ENCODE data around the gene DOHH.

The DOHH gene

GRCh38 chr19:3456925-3457527, 43.4 kb downstream of the DOHH start:
- no peak overlapping the region for H3K9ac ChIP-seq (ENCODE audit: low read length)
- no peaks in the 10 kb centered on the region for H3K4me1 ChIP-seq (ENCODE audit: insufficient read depth, low read length, severe bottlenecking)
- no peak overlapping the region for H3K4me2 ChIP-seq (ENCODE audit: low read length)
- H3K9me2 ChIP-seq (ENCODE audit: low read depth, low read length), result no peaks in the 10 kb centered on the region
- no peak overlapping the region for H3K4me3 ChIP-seq (ENCODE audit: low read depth, low read length, poor library complexity, severe bottlenecking)
- no peaks in the 10 kb centered on the region for H3K79me2 ChIP-seq (ENCODE audit: insufficient read depth, low read length)
- no peak overlapping the region for H2AFZ ChIP-seq (ENCODE audit: low read length)
- no peaks in the 10 kb centered on the region; the same call in 1 of the 2 replicates for H3K36me3 ChIP-seq (ENCODE audit: insufficient read depth, low read length)
- no peak for TF ChIP-seq EZH2 (IDR thresholded peaks at IDR 0.05; ENCODE audit: borderline replicate concordance, low read length)
- no peak for TF ChIP-seq CTCF (IDR thresholded peaks at IDR 0.05; ENCODE audit: low read length)
- H4K20me1 ChIP-seq (ENCODE audit: insufficient read depth, low read length), result no peaks in the 10 kb centered on the region
- no peaks in the 10 kb centered on the region for H3K9me3 ChIP-seq (ENCODE audit: low read length)
- H3K27ac ChIP-seq (ENCODE audit: low read depth, low read length, poor library complexity, severe bottlenecking), result no peak overlapping the region
- no peaks in the 10 kb centered on the region for H3F3A ChIP-seq (ENCODE audit: insufficient read depth, low read length)
- no peaks in the 10 kb centered on the region for H3K27me3 ChIP-seq (ENCODE audit: insufficient read depth, low read length)

GRCh38 chr19:3455960-3456601, 44.4 kb downstream of the DOHH start:
- H3K27ac ChIP-seq (ENCODE audit: low read depth, low read length, poor library complexity, severe bottlenecking), result no peak overlapping the region
- no peaks in the 10 kb centered on the region; the same call in 1 of the 2 replicates for H3K36me3 ChIP-seq (ENCODE audit: insufficient read depth, low read length)
- TF ChIP-seq EZH2 (IDR thresholded peaks at IDR 0.05; ENCODE audit: borderline replicate concordance, low read length) (no peak), CTCF (IDR thresholded peaks at IDR 0.05; ENCODE audit: low read length) (no peak)
- no peak overlapping the region for H3K4me3 ChIP-seq (ENCODE audit: low read depth, low read length, poor library complexity, severe bottlenecking)
- no peaks in the 10 kb centered on the region for H3K27me3 ChIP-seq (ENCODE audit: insufficient read depth, low read length)
- no peaks in the 10 kb centered on the region for H3F3A ChIP-seq (ENCODE audit: insufficient read depth, low read length)
- no peaks in the 10 kb centered on the region for H3K9me2 ChIP-seq (ENCODE audit: low read depth, low read length)
- no peaks in the 10 kb centered on the region for H3K79me2 ChIP-seq (ENCODE audit: insufficient read depth, low read length)
- no peaks in the 10 kb centered on the region for H3K4me1 ChIP-seq (ENCODE audit: insufficient read depth, low read length, severe bottlenecking)
- H3K9ac ChIP-seq (ENCODE audit: low read length), result no peak overlapping the region
- no peaks in the 10 kb centered on the region for H3K9me3 ChIP-seq (ENCODE audit: low read length)
- no peak overlapping the region for H2AFZ ChIP-seq (ENCODE audit: low read length)
- no peaks in the 10 kb centered on the region for H4K20me1 ChIP-seq (ENCODE audit: insufficient read depth, low read length)
- no peak overlapping the region for H3K4me2 ChIP-seq (ENCODE audit: low read length)

GRCh38 chr19:3455393-3455955, 45.0 kb downstream of the DOHH start:
- TF ChIP-seq EZH2 (IDR thresholded peaks at IDR 0.05; ENCODE audit: borderline replicate concordance, low read length), result no peak
- no peak for TF ChIP-seq CTCF (IDR thresholded peaks at IDR 0.05; ENCODE audit: low read length)
- H3K9ac ChIP-seq (ENCODE audit: low read length), result no peak overlapping the region
- no peaks in the 10 kb centered on the region for H3K79me2 ChIP-seq (ENCODE audit: insufficient read depth, low read length)
- no peaks in the 10 kb centered on the region; the same call in 1 of the 2 replicates for H3K36me3 ChIP-seq (ENCODE audit: insufficient read depth, low read length)
- no peaks in the 10 kb centered on the region for H3K9me3 ChIP-seq (ENCODE audit: low read length)
- H3K4me3 ChIP-seq (ENCODE audit: low read depth, low read length, poor library complexity, severe bottlenecking), result no peak overlapping the region
- H3K27me3 ChIP-seq (ENCODE audit: insufficient read depth, low read length), result no peaks in the 10 kb centered on the region
- H3K4me1 ChIP-seq (ENCODE audit: insufficient read depth, low read length, severe bottlenecking), result no peaks in the 10 kb centered on the region
- H3K27ac ChIP-seq (ENCODE audit: low read depth, low read length, poor library complexity, severe bottlenecking), result no peak overlapping the region
- H3F3A ChIP-seq (ENCODE audit: insufficient read depth, low read length), result no peaks in the 10 kb centered on the region
- no peaks in the 10 kb centered on the region for H4K20me1 ChIP-seq (ENCODE audit: insufficient read depth, low read length)
- no peak overlapping the region for H2AFZ ChIP-seq (ENCODE audit: low read length)
- no peak overlapping the region for H3K4me2 ChIP-seq (ENCODE audit: low read length)
- no peaks in the 10 kb centered on the region for H3K9me2 ChIP-seq (ENCODE audit: low read depth, low read length)
